K562 (cell line): ENCODE measurements around the gene ANTXRL.

ENCODE experiments used
- HMGN3 ChIP-seq: IDR thresholded peaks from 2 replicates; pipeline ENCODE4 v1.6.1; 2011; ENCODE audit warnings: borderline replicate concordance, low read depth, mild to moderate bottlenecking, mixed read lengths, low read length; ENCODE audit not compliant: insufficient read length; ENCODE audit errors: extremely low read depth
- KAT2B ChIP-seq: IDR thresholded peaks from one replicate; pipeline ENCODE4 v1.6.1; 2012; ENCODE audit warnings: low read depth, mild to moderate bottlenecking, control low read depth, inconsistent platforms, low read length, moderate library complexity
- POLR2AphosphoS5 ChIP-seq: IDR thresholded peaks from 2 replicates; pipeline ENCODE4 v1.6.1; 2011; ENCODE audit warnings: mild to moderate bottlenecking, low read depth, low read length, moderate library complexity; ENCODE audit not compliant: control insufficient read depth, insufficient read depth
- SP2 ChIP-seq: IDR thresholded peaks from 2 replicates; pipeline ENCODE4 v1.6.1; 2011; ENCODE audit warnings: mild to moderate bottlenecking, low read depth, low read length, moderate library complexity; ENCODE audit not compliant: poor library complexity, severe bottlenecking; ENCODE audit errors: extremely low read depth
- TBL1XR1 ChIP-seq, 2 experiments: IDR thresholded peaks; 2 replicates each; pipeline ENCODE4 v1.6.1; 2012; ENCODE audit warnings: improper control_type of control experiment in 2 of 2, low read length in 2 of 2, mild to moderate bottlenecking in 1 of 2
- UBTF ChIP-seq, 2 experiments: IDR thresholded peaks; 2 replicates each; pipeline ENCODE4 v1.6.1; 2012; ENCODE audit warnings: improper control_type of control experiment in 2 of 2, low read depth in 2 of 2, low read length in 2 of 2, borderline replicate concordance in 1 of 2
- ZFP91 ChIP-seq: sonication (generic); formaldehyde crosslinking; IDR thresholded peaks from 2 replicates; pipeline ENCODE4 v1.8.0; 2022; ENCODE audit warnings: mild to moderate bottlenecking, missing genetic modification reagents
- ZNF143 ChIP-seq: sonication (generic); formaldehyde crosslinking; IDR thresholded peaks from 2 replicates; pipeline ENCODE4 v1.9.0; 2022; ENCODE audit warnings: mild to moderate bottlenecking, missing genetic modification reagents
- ZNF224 ChIP-seq: sonication (generic); formaldehyde crosslinking; IDR thresholded peaks from 2 replicates; pipeline ENCODE4 v1.8.0; 2022; ENCODE audit warnings: mild to moderate bottlenecking, missing genetic modification reagents

GRCh38 chr10:46284286-46285229, 2.2 kb upstream of the ANTXRL start:
- no peak for TF ChIP-seq ZNF224 (CRISPR knock-in tag)
- peak; percentile 87 for TF ChIP-seq HMGN3
- TF ChIP-seq KAT2B, result no peak
- no peak for TF ChIP-seq POLR2AphosphoS5
- no peak for TF ChIP-seq TBL1XR1 (IDR thresholded peaks at IDR 0.05; ENCODE audit: low read length in 2 of 2)
- no peak for TF ChIP-seq ZFP91 (CRISPR knock-in tag)
- TF ChIP-seq SP2, result no peak
- no peak for TF ChIP-seq ZNF143 (CRISPR knock-in tag)
- peak in 1 of 2 experiments; percentile 60; a peak in 1 of 4 replicates for TF ChIP-seq UBTF (IDR thresholded peaks at IDR 0.05; ENCODE audit: borderline replicate concordance in 1 of 2, low read depth in 2 of 2, low read length in 2 of 2)
